ENCODE results near the gene PLEKHA4.
"Not testable (repeated sequence)": the region's sequence is repeated elsewhere in the genome, so short reads cannot be mapped to it uniquely, and the experiment has no call there.

PLEKHA4 gene

DNA sequence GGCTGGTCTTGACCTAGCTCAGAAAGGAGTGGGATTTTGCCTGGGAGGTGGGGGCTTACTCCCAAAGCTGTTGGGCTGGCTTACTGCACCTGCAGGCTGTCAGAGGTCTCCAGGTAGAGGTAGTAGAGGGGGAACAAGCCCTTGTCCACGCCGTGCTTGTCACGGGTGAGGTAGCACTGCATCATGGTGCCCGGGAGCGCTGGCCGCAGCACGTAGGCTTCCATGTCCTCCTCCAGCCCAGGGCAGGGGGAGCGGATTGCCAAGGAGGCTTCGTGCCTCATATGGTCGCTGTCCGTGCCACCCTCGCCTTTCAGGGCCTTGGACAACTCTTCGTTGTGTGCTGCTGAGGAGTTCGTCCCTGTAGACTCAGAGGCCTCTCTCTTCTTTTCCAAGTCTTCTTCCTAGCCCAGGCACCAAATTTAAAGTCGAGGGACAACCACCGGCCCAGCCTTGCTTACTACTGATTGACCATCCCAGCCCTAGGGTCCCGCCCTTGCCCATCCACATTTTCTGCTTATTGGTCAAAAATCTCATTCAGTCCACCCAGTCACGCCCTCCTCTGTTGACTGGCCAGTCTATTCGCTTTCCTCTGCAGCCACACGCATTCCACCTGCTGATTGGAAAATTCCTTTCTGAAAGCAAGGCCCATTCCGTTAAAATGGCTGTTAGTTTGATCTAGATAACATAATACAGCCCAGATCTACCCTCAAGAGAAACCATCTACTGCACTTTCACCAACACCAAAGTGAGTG lies 19.6 kb upstream of the PLEKHA4 start:
- DNase-seq (ENCODE audit: low read depth, low spot score) = no peak

- DNase-seq (ENCODE audit: low read depth, low spot score) = no peak
These were observed 15.3 kb upstream of the PLEKHA4 start for GRCh38 chr19:48883726-48884125.

GRCh38 chr19:48881741-48882657 lies 13.6 kb upstream of the PLEKHA4 start:
- no peak for DNase-seq (ENCODE audit: low read depth, low spot score)

GRCh38 chr19:48879696-48880095 lies 11.3 kb upstream of the PLEKHA4 start:
- not testable (repeated sequence) for DNase-seq (ENCODE audit: low read depth, low spot score)

- DNase-seq (ENCODE audit: low read depth, low spot score) = no peak
These were observed 10.7 kb upstream of the PLEKHA4 start for GRCh38 chr19:48879025-48879637.

DNA sequence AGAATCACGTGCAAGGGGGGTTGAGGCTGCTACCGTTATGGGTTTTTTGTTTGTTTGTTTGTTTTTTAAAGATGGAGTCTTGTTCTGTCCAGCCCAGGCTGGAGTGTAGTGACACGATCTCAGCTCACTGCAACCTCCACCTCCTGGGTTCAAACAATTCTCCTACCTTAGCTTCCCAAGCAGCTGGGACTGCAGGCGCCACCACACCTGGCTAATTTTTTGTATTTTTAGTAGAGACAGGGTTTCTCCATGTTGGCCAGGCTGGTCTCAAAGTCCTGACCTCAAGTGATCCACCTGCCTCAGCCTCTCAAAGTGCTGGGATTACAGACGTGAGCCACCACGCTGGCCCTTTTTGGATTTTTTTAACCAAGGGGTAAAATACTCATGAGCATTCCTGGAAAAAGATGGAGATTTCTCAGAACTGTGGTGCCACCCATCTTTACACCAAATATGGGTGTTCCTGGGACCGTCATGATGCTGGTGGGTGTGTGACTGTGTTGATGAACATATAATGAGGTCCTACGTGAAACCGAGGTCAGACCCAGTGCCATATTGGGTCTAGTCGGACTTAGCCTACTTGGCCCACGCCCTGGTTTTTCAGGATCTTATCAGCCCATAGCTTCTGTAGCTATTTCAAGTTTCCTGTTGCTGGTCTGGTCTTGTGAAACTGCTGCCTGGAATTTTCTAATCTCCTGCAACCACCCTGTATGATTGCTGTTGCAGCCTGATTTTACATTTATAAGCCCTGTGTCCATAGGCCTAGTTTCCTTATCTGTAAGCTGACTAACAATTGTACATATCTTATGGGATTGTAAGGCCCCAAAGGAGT lies 10.0 kb upstream of the PLEKHA4 start:
- DNase-seq (ENCODE audit: low read depth, low spot score) = no peak

GRCh38 chr19:48877855-48878195 lies 9.4 kb upstream of the PLEKHA4 start:
- no peak for DNase-seq (ENCODE audit: low read depth, low spot score)

GRCh38 chr19:48876043-48876981 lies 7.9 kb upstream of the PLEKHA4 start:
- not testable (repeated sequence) for DNase-seq (ENCODE audit: low read depth, low spot score)

GRCh38 chr19:48874303-48875135 lies 6.1 kb upstream of the PLEKHA4 start:
- DNase-seq (ENCODE audit: low read depth, low spot score) = no peak

GRCh38 chr19:48873476-48874302 lies 5.3 kb upstream of the PLEKHA4 start:
- DNase-seq (ENCODE audit: low read depth, low spot score) = no peak

GRCh38 chr19:48872884-48873475 lies 4.6 kb upstream of the PLEKHA4 start:
- DNase-seq (ENCODE audit: low read depth, low spot score) = peak; percentile 59

GRCh38 chr19:48872182-48872883 lies 3.9 kb upstream of the PLEKHA4 start, which contains the start of gene PPP1R15A:
Gene PPP1R15A, plus strand, starts transcription at chr19:48872421. Its CDS starts 813 bp downstream, at chr19:48873234.
- DNase-seq (ENCODE audit: low read depth, low spot score) = peak; percentile 98

DNA sequence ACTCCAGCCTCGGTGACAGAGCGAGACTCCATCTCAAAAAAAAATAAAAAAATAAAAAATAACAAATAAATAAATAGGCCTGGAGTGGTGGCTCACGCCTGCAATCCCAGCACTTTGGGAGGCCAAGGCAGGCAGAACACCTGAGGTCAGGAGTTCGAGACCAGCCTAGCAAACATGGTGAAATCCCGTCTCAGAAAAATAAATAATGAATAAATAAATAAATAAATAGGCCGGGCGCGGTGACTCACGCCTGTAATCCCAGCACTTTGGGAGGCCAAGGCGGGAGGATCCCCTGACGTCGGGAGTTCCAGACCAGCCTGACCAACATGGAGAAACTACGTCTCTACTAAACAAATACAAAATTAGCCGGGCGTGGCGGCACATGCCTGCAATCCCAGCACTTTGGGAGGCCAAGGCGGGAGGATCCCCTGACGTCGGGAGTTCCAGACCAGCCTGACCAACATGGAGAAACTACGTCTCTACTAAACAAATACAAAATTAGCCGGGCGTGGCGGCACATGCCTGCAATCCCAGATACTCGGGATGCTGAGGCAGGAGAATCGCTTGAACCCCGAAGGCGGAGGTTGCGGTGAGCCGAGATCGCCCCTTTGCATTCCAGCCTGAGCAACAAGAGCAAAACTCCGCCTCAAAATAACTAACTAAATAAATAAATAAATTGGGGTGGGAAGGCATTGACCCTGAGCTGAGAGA lies 3.2 kb upstream of the PLEKHA4 start:
- not testable (repeated sequence) for DNase-seq (ENCODE audit: low read depth, low spot score)

DNA sequence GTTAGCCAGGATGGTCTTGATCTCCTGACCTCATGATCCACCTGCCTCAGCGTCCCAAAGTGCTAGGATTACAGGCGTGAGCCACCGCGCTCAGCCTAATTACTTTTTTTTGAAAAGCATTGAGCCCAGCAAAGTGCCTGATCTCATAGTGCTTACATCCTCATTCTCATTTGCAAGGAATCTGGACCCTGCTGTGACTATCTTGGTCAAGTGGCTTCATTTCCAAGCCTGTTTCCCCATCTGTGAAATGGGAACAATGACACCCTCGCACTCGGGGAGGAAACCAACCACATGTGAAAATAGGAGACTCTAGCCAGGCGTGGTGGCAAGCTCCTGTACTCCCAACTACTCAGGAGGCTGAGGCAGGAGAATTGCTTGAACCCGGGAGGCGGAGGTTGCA lies 1.6 kb upstream of the PLEKHA4 start:
- no peak for DNase-seq (ENCODE audit: low read depth, low spot score)

DNA sequence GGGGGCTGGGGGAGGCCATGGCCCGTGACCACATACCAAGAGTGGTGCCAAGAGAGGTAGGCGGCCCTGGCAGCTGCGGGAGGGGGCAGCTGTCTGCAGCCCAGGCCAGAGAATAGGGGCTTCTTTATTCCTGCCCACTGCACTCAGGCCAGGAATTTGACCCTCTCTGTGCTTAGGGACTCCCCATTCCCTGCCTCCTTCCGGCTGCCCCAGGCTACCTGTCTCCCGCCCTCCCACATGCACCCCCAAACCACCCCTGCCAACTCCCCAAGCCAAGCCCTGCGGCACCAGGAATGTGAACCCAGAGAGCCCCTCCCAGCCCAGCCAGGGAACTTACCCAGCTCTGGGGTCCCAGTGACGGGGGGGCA lies 687 bp downstream of the PLEKHA4 start:
- DNase-seq (ENCODE audit: low read depth, low spot score) = no peak

DNA sequence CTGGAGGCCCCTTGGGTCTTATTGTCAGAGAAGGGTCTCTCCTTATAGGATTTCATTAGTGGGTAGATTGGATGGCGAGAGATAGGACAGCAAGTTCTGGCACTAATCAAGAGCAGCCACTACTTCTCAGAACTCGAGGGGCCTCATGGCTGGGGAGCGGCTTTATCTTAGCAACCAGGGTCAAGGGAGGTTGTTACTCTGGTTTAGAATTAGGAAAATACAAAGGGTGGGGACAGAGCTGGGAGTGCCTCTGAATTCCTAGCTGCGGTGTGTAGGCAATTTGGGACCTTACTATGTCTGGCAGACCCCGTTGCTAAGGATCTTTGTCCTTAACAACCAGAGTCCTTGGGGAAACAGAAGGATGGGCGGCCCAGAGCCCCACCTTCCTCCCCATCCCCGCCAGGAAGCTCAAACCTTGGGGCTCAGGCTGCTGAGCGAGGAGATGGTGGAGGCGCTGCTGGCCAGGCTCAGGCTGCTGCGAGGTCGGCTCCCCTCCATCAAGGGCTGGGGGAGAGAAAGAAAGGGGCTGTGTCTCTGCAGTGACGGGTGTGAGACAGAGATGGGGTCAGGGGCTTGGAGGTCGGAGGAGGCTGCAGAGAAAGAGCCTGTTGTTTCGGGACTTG lies 1.2 kb downstream of the PLEKHA4 start:
- no peak for DNase-seq (ENCODE audit: low read depth, low spot score)
